GM13976 (cell line): ENCODE results near the gene RBM10.
A peak's percentile ranks its signal among the peaks of the same experiment; 100 is the strongest.
"Not testable (repeated sequence)": the region's sequence is repeated elsewhere in the genome, so short reads cannot be mapped to it uniquely, and the experiment has no call there.

Experiments
- DNase-seq: peaks from one replicate; pipeline ENCODE4 v3.0.0; 2012; ENCODE audit warnings: low spot score
- in situ Hi-C: fragments of 300-500 bp; cut with MboI; formaldehyde crosslinking; loops from one replicate; pipeline ENCODE4 v1.12.0; 2022; ENCODE audit warnings: low sequenced_read_pairs, mixed read lengths, inconsistent platforms; ENCODE audit not compliant: unreplicated experiment
- TF ChIP-seq, protein P1 (sequence below): IDR thresholded peaks from 2 replicates; pipeline ENCODE4 v1.5.1; 2012; ENCODE audit warnings: borderline replicate concordance, mild to moderate bottlenecking; ENCODE audit not compliant: insufficient read depth; ENCODE audit errors: extremely low read depth, missing control alignments, control extremely low read depth

RBM10 gene

DNA sequence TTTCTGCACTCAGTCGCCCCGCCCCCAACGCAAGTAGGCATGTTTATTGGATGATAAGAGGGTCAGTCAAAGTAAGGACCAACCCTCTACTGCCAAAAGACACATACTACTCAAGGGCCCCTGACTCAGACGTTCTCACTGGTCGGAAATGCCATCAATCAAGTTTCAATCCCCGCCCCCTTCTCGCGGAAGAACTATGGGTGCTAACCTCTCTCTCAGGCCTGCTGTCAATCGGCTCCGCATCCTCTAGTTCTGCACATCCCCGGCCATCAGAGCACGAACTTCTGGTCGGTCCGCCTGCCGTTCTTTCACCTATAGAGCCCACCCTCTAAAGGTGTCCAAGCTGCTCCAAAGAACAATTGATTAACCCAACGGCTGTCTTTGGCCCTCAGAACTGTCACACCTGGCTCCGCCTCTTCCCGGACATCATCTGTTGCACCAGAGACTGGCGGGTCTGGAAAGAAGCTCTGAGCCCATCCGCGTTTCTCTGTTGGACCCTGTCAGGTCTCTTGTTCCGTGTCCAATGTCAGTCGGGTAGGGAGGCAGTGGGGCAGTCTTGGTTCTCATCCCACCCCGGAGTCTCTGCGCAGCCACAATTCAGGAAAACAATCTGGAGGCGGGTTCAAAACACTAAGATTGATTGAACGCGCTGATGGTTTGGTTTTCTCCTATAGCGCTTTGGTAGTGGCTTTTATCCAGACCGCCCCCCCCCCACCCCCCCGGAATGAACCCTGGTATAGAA lies 15.7 kb upstream of the RBM10 start:
- DNase-seq: peak; percentile 87
- TF ChIP-seq, protein P1, sequence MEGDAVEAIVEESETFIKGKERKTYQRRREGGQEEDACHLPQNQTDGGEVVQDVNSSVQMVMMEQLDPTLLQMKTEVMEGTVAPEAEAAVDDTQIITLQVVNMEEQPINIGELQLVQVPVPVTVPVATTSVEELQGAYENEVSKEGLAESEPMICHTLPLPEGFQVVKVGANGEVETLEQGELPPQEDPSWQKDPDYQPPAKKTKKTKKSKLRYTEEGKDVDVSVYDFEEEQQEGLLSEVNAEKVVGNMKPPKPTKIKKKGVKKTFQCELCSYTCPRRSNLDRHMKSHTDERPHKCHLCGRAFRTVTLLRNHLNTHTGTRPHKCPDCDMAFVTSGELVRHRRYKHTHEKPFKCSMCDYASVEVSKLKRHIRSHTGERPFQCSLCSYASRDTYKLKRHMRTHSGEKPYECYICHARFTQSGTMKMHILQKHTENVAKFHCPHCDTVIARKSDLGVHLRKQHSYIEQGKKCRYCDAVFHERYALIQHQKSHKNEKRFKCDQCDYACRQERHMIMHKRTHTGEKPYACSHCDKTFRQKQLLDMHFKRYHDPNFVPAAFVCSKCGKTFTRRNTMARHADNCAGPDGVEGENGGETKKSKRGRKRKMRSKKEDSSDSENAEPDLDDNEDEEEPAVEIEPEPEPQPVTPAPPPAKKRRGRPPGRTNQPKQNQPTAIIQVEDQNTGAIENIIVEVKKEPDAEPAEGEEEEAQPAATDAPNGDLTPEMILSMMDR: no peak
- in situ Hi-C loops: no loop called here

DNA sequence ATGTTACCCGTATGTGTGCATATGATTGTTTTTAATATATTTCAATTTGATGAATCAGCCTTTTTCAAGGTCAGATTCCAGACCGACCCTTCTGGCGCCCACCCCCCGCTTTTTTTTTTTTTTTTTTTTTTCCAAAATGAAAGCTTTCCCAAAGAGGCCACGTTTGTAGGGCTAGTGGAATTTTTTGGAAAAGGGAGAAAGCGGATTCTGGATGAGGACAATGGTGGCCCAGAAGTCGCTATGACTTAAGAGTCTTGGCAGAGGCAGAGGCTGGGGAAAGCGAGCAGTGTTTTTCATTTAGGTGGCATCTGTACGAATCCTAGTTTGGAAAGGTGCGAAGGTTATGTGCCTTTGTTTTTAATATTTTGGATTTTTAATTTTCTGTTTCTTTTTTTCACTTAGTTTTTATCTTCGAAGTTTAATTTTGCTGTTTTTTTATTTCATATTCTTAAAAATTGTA lies 15.1 kb upstream of the RBM10 start:
- no peak for DNase-seq
- in situ Hi-C loops: no loop called here
- TF ChIP-seq, protein P1: no peak

DNA sequence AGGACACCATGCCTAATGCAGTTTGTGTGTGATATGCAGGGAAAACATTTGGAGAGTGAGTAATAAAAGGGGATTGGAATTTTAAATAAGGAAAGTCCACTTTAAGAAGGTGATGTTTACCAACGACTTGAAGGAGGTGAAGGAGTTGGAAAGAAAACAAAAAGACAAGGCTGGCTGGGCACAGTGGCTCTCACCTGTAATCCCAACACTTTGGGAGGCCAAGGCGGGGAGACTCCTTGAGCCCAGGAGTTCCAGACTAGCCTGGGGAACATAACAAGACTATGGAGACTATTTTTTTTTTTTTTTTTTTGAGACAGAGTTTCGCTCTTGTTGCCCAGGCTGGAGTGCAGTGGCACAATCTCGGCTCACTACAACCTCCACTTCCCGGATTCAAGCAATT lies 11.5 kb upstream of the RBM10 start:
- in situ Hi-C loops: no loop called here
- TF ChIP-seq, protein P1: no peak
- no peak for DNase-seq

DNA sequence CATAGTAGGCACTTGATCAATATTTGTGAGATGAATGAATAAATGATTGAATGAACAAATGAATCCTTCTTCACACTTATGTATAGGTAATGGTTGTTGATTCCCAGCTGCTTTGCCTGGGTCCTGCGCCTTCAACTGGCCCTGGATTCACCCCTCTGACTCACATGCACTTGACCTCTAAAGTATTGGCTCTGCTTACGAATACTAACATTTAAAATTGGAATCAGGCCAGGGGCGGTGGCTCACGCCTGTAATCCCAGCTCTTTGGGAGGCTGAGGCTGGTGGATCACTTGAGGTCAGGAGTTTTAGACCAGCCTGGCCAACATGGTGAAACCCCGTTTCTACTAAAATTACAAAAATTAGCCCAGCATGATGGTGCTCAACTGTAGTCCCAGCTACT lies 9.4 kb upstream of the RBM10 start:
- DNase-seq, in situ Hi-C loops: not testable (repeated sequence)

DNA sequence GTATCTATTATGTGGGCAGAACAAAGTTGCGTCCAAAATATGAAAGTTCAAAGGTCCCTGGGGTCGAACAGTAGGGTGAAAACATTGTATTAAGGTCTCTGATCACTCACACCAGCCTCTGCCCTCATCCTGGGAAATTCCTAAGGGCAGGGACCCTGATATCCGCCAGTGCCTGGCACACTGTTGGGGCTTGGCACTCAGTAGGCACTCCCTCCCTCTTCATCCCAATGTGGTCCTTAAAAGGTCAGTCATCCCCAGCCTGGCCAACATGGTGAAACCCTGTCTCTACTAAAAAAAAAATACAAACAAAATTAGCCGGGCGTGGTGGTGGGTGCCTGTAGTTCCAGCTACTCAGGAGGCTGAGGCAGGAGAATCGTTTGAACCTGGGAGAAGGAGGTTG lies 6.8 kb upstream of the RBM10 start:
- in situ Hi-C loops: no loop called here
- DNase-seq: no peak
- TF ChIP-seq, protein P1: no peak

DNA sequence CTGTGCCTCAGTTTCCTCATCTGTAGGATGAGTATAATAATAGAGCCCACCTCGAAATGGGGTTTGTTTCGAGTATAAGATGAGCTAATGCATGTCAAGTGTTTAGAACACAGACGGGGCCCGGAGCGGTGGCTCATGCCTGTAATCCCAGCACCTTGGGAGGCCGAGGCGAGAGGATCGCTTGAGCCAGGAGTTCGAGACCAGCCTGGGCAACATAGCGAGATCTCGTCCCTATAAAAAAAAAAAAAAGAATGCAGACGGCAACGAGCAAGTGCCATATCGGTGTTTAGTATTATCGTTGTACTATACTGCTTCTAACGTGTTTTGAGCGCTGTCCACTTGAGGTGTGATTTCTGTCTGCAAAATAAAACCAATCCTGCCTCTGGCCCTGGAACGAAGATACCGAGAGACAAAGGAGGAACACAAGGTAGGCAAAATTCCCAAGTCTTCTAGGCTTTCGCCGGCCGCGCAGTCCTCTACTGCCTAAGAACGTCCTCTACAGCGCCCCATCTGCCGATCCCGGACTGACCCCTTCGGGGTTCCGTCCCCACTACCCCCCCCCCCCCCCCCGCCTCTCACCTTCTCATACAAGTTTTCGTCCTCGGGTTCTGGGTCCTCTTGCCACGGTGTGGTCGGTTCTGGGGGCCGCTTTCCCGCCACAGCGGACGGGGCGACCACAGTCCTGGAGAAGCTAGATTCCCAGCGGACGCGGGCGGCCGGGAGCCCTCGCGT lies 961 bp upstream of the RBM10 start:
- DNase-seq: peak; percentile 66
- in situ Hi-C loops: no loop called here
- TF ChIP-seq, protein P1: no peak
